Activated CD4-positive, alpha-beta T cell treated with anti-CD3 and anti-CD28 coated beads for 48 hours (primary cell): ENCODE data around the gene GLB1L.
"Not testable (repeated sequence)": the region's sequence is repeated elsewhere in the genome, so short reads cannot be mapped to it uniquely, and the experiment has no call there.

ENCODE experiments used
- DNase-seq: peaks from one replicate; pipeline ENCODE4 v3.0.0-alpha.2; 2020

Gene GLB1L

GRCh38 chr2:219279916-219280516, 34.8 kb upstream of the GLB1L start:
- DNase-seq: no peak

GRCh38 chr2:219279151-219279915, 34.1 kb upstream of the GLB1L start, which contains the start of gene DNAJB2:
TSS of gene DNAJB2 (plus strand) at chr2:219279366. CDS start at chr2:219279834, 468 bp downstream.
- peak; percentile 100 for DNase-seq

DNA sequence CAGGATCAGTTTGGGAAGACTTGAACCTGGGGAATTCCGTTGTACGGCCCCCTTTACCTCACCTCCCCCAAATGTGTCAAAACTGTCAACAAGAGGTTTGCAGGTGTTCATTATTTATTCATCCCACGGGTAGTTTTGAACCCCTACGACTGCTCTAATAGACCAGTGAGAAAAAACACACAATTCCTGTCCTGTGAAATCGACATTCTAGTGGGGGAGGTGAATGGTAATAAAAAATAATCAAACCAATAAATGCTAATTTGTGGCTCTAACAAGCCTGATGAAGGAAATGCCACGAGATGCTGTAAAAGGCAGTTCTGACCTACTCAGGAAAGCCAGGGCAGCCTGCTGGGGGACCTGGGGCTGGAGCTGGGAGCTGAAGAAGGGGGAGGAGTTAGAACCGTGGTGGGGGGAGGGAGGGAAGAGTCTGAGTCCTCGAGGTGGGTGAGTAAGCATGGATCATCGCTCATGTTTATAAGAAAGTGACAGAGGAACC, 33.5 kb upstream of the GLB1L start:
- no peak for DNase-seq

GRCh38 chr2:219277703-219278654, 32.7 kb upstream of the GLB1L start:
- DNase-seq: peak; percentile 82

- no peak for DNase-seq
Observed at GRCh38 chr2:219274361-219274921, 29.2 kb upstream of the GLB1L start.

DNA sequence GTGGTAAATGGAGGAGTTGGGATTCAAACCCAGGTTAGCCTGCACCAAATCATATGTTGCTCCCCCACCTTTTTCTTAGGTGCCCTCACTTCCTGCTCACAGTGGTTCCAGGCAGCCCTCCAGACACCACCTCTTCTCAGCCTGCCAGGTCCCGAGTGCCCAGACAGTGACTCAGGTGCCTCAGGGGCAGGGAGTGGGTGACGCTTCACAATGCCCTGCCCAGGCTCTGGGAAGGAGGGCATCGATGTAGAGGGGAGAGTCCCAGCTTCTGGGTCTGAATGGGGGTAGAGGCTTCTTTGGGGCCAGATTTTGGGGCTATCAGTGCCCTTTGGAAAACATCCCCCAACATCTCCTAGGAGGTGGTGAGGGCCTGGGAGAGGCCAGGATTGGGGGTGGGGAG, 28.7 kb upstream of the GLB1L start:
- DNase-seq: no peak

DNA sequence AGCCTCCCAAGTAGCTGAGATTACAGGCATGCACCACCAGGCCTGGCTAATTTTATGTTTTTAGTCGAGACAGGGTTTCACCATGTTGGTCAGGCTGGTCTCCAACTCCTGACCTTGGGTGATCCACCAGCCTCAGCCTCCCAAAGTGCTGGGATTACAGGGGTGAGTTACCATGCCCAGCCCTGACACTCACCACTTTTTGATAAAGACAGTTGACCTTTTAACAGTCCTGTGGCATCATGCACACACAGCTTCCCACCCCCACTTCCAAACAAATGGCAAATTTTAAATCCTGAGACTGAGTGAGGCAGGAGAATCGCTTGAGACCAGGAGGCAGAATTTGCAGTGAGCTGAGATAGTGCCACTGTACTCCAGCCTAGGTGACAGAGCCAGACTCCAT, 27.8 kb upstream of the GLB1L start:
- DNase-seq: no peak

GRCh38 chr2:219272356-219272755, 27.1 kb upstream of the GLB1L start:
- DNase-seq: no peak

DNA sequence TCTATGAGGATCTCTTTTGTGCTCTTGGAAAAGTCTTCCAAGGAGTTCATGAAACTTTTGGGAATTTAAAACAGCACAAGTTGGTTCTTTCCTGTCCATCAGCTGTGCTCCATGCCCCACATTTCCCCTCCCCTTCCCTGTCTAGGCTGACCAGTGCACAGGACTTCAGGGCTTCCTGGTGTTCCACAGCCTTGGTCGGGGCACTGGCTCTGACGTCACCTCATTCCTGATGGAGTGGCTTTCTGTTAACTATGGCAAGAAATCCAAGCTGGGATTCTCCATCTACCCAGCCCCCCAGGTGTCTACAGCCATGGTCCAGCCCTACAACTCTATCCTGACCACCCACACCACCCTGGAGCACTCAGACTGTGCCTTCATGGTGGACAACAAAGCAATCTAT, 25.8 kb upstream of the GLB1L start:
- DNase-seq: no peak

DNA sequence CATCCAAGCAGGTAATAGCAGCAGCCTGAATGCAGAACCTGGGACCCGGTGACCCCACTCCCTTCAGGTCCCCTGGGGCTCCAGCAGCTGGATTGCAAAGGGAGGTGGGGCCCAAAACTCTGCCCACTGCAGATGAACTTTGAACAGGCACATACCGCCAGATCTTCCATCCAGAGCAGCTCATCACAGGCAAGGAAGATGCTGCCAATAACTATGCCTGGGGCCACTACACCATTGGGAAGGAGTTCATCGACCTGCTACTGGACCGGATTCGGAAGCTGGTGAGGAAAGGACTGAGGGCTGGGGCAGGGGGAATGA, 24.8 kb upstream of the GLB1L start:
- no peak for DNase-seq

DNA sequence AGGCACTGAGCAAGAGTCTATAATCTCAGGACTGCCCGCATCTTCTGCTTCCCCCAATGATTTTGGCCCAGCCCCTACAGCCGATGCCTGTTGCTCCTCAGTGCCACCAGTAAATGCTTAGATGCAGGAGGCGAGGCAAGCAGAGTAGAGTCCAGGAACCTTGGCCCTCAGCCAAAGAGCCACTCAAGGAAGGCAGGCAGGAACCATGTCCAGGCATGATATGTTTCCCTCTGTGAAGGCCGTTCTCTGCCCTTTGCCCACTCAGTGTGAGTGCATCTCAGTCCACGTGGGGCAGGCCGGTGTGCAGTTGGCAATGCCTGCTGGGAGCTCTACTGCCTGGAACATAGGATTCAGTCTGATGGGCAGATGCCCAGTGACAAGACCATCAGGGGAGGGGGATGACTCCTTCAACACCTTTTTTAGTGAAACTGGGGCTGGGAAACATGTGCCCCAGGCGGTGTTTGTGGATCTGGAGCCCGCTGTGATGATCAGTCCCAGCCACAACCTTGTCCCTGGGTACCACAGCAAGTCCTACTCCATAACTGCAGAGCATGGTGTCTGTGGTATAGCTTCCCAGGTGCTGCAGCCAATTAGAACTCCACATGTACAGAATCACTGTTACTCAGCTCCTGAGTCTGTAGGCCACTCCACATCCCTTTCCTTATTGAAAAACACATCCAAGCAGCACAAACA, 24.3 kb upstream of the GLB1L start:
- no peak for DNase-seq

DNA sequence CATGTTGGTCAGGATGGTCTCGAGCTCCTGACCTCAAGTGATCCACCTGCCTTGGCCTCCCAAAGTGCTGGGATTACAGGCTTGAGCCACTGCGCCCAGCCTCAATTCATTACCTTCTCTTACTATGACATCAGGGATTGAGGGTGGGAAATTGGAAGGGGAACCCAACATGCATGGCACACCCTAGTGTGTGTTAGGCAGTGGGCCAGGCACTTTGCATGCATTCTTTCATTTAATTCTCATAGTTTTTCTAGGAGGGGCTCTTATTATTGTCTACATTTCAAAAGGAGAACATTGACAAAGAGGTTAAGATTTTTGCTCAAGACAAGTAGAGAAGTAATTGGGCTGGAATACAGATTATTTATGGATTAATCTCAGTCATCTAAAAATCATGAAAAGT, 23.1 kb upstream of the GLB1L start:
- no peak for DNase-seq

DNA sequence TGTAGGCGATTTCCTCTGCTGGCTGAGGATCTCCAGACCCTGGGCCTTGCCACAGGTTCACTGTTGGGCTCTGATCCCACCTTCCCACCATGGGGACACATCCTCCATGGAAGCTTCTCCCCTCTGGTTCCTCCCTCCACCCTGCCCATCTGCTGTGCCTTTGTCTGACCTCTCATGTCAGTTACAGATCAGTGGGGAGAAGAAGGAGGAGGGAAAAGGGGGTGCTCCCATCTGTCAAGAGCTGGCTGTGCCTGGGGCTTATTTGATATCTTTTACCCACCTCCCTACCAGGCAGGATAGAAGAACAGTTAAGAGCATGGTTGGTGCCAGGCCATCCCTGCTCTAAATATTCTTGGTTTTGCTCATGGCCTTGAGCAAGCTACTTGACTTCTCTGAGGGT, 21.6 kb upstream of the GLB1L start:
- no peak for DNase-seq

GRCh38 chr2:219266232-219266631, 21.0 kb upstream of the GLB1L start:
- DNase-seq: no peak

- no peak for DNase-seq
Observed at GRCh38 chr2:219261024-219261855, 16.0 kb upstream of the GLB1L start.

- not testable (repeated sequence) for DNase-seq
Observed at GRCh38 chr2:219258942-219259341, 13.7 kb upstream of the GLB1L start.

DNA sequence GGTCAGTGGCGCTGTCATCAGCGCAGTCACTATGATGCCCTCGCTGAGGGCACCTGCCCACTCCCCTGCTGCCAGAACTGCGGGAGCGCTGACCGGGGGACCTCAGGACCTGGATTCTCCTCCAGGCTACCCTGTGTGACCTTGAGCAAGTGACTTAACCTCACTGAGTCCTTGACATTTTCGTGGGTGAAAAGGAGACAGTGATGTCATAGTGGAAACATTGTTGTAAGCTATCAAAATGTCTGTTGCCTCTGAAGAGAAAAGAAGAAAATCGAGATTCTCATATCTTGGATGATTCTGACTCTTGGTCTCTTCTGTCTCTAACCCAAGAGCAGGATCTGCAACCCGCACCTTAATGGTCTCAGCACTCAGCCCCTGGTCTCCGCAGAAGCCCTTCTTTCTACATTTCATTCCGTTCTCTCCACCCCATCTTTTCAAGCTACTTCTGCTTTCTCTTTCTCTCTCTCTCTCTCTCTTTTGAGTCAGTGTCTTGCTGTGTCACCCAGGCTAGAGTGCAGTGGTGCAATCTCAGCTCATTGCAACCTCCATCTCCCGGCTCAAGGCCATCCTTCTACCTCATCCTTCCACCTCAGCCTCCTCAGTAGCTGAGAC, 9.5 kb upstream of the GLB1L start:
- DNase-seq: peak; percentile 51

GRCh38 chr2:219253753-219254589, 8.7 kb upstream of the GLB1L start, which contains the start of gene TUBA4A:
TSS of gene TUBA4A (minus strand) at chr2:219253918. CDS start at chr2:219253858, 60 bp downstream.
- DNase-seq: peak; percentile 92

GRCh38 chr2:219252900-219253752, 7.9 kb upstream of the GLB1L start, which contains the start of gene TUBA4B:
TSS of gene TUBA4B (plus strand) at chr2:219253243. CDS start at chr2:219253408, 165 bp downstream.
- DNase-seq: peak; percentile 65
